ENCODE measurements around the gene GPR152. TPM values are rescaled to one million over a fixed set of nuclear protein-coding genes. Genes with fewer than 3 reads are reported as not detected.

The GPR152 gene, protein sequence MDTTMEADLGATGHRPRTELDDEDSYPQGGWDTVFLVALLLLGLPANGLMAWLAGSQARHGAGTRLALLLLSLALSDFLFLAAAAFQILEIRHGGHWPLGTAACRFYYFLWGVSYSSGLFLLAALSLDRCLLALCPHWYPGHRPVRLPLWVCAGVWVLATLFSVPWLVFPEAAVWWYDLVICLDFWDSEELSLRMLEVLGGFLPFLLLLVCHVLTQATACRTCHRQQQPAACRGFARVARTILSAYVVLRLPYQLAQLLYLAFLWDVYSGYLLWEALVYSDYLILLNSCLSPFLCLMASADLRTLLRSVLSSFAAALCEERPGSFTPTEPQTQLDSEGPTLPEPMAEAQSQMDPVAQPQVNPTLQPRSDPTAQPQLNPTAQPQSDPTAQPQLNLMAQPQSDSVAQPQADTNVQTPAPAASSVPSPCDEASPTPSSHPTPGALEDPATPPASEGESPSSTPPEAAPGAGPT
- not detected for polyA plus RNA-seq (ENCODE audit: insufficient read length in 10 of 10)
- long read RNA-seq, donor 1, result 0 reads
- long read RNA-seq, donor 2, result 0 reads
- long read RNA-seq, donor 3, result 0 reads
- long read RNA-seq, donor 4, partial matches to known transcripts, result 0 of 1 reads
- long read RNA-seq, donor 4, other reads (novel, unspliced or antisense), result 0 of 1 reads
- long read RNA-seq, donor 5, result 0 reads
- long read RNA-seq, donor 6, partial matches to known transcripts, result 0 of 1 reads
- long read RNA-seq, donor 6, other reads (novel, unspliced or antisense), result 0 of 1 reads
- long read RNA-seq, donor 7, result 0 reads
- long read RNA-seq, donor 8, result 0 reads
- long read RNA-seq, donor 9, result 0 reads

DNA sequence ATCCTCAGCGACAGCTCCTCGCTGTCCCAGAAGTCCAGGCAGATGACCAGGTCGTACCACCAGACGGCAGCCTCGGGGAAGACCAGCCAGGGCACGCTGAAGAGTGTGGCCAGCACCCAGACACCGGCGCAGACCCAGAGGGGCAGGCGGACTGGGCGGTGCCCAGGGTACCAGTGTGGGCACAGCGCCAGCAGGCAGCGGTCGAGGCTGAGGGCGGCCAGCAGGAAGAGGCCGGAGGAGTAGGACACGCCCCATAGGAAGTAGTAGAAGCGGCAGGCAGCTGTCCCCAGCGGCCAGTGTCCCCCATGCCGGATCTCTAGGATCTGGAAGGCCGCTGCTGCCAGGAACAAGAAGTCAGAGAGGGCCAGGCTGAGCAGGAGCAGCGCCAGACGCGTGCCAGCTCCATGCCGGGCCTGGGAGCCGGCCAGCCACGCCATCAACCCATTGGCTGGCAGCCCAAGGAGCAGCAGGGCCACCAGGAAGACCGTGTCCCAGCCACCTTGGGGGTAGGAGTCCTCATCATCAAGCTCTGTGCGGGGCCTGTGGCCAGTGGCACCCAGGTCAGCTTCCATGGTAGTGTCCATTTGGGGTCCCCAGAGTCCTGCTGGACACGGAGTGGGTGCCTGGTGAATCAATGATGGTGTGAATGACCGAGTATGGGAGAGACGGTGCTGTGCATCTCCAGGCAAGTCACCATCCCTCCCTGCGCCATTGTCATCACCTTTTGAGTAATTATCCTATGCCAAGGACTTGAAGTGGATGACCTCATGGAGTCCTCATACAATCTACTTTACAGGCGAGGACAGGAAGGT is at the start of gene GPR152:
GPR152 (minus strand) TSS at position 589 of the 812 bp plus-strand sequence; CDS start at position 584, 5 bp downstream.
- peak in 1 of 3 donors; percentile 19 for DNase-seq

DNA sequence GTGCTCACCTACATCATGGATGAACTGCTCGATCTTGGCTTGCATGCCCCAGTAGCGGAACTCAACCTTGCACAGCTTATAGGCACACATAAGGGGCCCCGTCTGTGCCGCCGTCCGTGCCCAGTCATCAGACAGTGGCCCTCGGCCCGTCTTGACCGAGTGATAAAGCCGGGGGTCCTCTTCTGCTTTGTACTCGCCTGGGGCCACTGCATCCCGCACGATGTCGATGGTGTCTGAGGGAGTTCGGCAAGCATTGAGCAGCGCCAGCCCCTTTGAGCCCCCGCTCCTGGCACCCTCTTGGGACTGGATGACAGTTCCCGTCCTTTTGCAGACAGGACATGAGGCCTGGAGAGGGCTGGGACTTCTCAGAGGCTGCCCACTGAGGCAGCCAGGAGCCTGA is 49.3 kb upstream of the GPR152 start:
- no peak for DNase-seq

DNA sequence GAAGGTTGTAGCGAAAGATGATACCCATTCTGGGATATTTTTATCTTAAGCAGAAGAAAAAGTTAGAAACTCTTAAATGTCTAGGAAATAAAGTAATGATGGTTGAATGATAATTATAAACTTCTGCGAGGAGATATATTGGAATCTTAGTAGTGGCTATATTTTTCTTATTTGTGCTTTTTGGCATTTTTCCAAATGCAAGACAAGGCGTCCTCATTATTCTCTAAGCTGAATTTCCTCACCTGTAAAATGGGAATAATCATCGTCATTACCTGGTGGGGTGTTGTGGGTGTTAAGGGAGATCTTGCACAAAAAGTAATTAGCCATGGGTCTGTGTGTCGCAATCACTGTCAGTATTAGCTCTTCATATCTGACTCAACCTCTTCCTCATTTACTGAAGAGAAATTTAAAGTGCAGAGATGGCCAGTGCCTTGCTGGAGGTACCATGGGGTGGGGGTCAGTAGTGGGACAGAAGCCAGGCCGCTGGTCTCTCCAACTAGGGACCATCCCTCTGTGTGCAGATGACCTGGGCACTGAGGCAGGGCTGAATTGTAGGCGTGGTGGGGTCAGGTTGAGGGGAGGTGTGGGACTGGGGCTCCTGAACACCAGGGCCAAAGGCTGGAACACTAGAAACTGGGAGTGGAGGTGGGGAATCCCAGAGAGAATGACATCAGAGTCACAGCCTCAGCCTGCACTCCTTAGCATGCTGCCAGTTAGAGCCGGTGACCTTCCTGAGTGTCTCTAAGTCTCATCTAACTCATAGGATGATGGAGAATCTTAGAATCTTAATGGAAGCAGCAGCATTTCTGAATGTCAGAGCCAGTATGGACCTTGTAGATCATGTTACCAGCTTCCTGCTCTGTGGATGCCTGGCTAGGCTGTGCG is 48.5 kb upstream of the GPR152 start:
- DNase-seq, result no peak

DNA sequence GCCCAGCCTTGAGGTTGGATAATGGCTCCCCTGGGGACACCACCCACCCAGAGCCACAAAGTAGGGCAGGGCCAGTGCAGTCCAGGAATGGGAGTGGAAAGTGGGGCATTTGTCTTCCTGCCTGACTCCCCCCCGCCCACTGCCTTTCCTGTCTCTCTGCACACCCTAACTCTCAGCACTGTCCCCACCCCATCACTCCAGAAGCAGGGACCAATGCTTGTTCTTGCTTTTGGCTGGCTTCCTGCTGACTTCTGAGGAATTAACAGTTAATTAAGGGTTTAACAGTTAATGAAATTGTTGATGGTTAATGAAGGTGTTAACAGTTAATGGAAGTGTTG is 47.9 kb upstream of the GPR152 start:
- DNase-seq, result no peak

DNA sequence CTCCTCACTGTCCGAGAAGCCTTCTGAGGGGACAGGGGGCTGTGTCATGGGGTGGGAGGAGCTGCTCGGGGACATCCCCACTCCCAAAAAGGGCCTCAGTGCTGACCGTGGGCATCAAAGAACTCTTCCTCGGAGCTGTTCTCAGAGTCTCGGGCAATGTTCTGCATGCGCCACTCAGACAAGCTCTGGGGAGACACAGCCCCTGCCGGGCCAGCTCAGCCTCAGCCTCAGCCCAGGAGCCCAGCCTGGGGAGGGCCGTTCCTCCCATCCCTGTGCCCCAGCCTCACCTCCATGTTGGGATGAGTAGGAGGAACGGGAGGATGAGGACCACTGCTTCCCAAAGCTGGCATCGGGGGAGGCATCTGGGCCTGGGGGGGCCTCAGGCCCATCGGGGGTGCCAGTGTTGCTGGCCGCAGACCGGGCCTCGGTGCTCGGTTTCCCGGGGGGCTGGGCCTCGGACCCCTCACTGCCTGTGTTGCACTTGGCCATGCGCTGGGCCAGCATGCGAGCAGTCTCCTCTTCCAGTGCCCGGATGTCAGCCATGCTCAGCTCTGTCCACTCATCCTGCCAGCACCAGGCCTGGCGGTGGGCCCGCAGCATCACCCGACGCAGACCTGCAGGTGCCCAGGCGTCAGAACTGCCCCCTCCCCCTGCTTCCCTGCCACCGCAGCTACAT is 47.4 kb upstream of the GPR152 start:
- DNase-seq, result no peak

DNA sequence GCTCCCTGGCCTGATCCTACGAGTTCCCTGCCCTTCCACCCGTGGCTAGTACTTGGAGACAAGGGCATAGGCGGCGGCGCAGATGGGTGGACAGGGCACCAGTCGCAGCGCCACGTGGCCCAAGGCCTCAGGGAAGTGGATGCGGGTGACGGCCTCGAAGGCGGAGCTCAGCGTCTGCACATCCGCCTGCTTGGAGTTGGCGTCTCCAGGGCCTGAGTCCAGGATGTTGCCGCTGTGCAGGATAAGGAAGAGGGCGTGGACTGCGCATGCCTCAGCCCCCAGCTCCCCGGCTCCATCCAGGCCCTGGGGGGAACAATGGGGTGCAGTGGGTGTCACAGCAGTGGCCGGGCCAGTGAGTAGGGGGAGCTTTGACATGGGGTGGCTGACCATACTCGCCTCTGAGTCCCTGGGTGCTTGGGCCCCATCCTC is 46.0 kb upstream of the GPR152 start:
- no peak for DNase-seq

DNA sequence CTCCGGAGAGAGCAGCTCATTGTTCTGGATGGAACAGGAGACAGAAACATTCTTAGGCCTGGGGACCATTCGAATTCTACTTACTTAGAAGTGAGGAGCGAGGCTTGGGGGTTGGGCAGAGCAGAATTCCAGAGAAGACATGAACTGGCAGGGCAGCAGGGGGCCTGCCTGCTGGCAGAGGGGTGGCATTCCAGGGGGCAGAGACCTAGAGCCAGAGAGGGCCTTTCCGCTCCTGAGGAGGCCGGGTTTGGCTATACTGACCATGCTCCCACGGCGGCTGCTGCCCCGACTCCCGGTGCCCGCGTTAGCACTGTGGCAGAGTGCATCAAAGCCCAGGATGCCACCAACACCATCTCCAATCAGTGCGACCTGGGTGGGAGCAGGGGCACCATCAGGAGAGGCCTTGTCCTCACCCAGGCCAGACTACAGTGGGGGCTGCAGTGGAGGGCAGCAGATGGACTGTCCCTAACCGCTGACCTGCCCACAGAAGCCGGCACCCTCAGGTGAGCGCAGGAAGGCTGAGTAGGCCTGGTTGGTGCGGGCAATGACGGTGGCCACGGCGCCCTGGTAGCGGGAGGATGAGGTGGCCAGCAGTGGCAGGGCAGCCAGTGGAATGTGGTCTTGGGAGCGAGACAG is 45.2 kb upstream of the GPR152 start:
- no peak for DNase-seq

DNA sequence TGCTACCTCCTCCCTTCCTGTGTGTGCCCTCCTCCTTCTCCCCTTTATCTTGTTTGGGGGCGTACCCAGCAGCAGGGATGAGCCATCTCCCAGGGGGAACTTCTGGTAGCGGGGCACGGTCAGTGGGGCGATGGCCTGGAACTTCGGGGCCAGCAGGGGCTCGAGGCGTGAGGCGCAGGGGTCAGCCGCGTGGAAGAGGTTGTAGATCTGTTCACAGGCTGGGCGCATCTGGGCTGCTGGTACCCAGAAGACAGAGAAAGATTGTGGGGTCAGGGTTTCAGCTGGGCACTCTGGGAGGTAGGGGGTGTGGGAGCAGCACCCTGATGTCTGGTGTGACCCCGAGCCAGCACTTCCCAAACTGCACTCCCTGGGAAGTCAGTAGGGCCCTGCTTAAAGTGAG is 43.6 kb upstream of the GPR152 start:
- no peak for DNase-seq

DNA sequence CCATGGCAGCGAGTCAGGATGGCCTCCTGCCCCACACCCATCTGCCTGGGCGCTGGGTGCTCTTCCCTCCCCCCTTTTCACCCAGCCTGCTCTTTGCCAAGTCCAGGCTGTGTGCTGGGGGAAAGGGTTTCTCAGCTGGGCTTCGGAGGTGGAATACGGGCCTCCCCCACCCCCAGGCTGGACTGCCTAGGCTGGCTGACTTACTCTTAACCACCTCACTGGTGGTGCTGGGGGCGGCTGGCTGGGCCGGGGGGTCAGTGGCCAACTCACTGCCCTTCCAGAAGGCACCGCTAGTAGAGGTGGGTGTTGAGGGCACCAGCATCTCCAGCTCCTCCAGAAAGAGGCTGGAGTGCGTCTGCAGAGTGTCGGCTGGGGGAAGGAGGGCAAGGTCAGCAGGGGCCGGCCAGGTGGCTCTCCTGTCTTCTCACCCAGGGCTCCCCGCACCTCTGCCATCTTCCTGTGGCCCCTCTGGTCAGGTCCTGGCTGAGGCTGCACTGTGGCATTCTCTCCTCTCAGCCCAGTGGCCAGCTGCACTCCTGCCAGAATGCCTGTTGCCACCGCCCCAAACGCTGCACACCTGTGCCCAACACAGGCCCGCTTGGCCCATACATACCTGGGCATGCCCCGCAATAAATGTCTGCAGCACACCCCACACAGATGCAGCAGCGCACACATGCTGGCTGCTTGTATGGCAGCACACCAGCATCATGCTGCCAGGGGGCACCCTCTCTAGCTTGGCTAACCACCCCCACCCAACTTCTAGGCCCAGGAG is 42.9 kb upstream of the GPR152 start:
- DNase-seq, result no peak

DNA sequence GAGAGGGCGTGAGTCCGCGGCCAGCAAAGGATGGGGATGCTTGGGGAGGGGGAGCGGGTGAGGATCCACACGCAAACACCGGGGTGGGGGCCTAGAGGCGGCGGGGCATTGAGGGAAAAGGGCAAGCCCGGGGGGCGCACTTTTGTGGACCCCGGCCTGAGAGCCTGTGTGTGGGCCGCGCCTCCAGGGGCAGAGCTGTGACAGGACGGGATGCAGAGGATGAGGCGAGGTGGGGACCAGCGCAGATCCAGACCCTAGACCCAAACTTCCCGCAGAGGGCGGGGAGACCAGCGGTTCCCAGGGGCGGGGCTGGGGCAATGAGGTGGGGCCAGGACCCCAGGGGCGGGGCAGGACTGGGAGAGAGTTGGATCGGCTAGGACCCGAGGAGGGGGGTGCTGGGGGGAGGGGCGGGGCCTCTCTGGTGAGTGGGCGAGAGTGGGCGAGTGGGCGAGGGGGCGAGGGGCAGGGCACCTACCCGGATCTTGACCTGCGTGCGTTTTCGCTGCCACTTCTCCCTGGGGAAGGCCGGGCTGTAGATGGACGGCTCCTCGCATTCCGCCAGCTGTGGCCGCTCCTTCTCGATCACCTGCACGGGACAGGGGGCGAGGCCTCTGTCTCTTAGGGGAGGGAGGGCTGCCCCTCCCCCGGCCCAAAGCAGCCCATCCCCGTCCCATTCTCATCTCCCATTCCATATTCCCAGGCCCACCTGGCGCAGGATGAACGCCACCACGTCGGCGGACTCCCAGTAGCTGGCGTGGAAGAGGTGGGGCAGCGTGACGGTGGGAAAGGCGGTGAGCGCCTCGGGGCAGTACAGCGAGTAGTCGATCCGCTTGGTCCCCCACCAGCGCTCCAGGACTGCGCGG is 42.1 kb upstream of the GPR152 start:
- DNase-seq, result no peak

DNA sequence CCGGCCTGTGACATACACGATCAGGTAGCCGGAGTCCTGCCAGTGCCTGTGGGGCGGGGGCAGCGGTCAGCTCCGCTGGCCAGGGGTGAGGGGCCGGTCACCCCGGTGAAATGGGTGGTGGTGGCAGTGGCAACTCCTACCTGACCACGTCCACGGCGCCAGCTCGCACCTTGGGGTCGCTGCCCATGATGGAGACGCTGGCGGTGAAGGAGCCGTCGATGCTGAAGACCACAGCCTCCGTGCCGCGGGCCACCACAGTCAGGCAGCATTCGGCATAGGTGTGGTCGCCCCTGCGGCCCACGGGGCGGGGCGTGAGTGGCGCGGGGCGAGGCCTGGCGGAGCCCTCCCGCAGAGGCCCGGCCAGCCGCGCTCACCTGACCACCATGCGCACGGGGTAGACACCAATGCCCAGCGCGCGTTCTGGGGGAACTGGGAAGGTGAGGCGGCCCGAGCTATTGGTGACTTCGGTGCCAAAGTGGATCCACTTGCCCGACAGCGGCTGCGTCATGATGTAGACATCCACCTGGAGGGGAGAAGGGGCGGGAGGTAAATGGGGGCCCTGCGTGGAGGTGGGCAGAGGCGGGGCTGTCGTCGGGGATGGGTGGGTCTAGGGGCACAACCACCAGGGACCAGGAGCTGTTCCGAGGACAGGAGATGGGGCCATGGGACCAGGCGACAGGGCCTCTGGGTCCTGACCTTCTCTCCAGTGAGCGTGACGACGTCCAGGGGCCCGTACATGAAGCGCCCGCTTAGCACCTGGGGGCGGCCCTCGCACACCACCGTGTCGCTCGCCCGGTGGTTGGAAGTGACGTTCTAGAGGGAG is 41.2 kb upstream of the GPR152 start:
- no peak for DNase-seq

DNA sequence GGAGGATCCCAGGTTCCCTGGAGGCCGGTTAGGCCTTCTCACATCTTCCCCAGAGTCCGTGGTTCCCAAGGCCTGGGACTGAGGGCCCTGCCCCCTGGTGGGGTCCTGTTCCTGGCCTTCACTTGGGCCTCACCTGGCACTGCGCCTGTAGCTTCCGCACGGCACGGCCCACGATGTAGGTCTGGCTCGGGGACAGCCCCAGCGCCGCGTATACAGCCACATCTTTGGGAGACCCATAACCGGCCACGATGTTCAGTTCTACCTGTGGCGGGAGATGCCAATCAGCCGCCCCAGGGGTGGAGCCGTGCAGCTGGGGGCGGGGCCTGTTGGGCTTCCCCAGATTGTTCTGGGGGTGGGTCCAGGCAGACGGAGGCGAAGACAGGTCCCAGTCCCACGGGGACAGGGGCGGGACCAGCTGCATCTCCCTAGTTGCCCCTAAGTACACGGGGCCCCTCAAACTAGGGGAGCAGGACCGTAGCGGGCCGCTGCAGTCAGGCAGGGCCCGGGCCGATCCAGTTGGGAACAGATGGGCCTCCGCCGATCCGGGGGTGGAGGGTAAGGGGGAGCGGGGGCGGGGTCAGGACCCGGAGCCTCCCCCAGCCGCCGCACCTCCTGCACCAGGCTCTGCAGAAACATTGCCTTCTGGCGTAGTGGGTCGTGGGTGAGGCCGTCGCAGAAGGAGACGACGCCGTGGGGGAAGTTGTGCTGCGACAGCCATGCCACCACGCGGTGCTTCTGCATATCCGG is 40.4 kb upstream of the GPR152 start:
- DNase-seq, result no peak

DNA sequence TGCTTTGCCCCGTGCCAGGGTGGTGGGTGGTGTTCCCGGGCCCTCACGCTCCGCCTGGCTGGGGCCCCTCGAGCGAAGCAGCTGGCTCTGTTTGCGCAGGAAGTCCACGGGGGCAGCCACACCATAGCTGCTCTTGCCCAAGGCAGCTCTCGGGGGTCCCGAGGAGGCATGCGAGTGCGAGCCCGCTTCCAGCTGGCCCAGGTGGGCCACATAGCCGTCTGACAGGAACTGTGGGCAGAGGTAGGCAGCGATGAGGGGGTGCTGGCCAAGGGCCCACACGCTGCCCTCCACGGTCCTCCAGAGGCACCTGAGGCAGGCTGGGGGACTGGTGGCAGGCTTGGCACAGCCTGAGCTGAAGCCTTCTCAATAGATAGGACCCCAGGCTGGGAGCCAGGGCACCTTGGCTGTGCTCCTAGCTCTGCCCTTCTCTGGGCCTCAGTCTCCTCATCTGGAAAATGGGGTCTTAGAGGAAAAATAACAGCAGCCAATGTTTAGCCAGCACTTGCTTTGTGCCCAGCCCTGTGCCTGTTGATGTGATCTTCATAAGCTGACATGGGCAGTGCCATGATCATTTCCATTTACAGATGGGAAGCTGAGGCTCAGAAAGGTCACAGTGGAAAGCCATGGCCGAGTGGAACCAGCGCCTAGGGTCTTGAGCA is 39.7 kb upstream of the GPR152 start:
- no peak for DNase-seq

DNA sequence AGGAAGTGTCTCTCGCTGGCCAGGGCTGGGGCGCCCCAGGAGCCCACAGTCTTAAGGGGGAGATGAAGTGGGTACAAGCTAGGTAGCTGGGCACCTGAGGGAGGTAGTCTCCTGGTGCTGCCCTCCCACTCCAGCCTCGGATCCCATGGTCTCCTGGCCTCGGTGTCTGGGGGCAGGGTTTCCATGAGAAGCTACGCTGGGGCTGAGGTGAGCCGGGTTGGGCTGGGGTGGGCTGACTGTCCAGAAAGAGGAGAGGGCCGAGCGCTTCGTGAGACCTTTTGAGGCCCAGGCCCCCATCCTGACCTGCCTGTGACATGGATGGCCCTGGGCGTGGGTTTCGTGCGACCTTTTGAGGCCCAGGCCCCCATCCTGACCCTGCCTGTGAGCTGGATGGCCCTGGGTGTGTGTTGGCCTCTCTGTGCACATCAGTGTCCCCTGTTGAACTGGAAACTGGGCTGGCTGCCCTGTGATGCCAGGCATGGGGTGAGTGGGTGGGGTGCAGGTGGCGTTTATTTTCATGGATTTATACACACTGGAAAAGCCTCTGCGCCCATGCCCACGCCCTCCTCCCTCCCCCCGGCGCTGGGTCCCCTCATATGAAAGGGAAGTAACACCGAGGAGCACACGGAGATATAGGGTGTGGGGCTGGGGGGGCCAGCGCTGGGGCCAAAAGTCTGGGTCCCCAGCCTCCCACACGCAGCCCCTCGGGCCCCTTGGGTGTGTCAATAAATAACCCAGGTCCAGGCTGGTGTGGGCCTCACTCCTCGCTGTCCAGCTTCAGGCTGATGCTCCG is 38.9 kb upstream of the GPR152 start:
- DNase-seq, result no peak

DNA sequence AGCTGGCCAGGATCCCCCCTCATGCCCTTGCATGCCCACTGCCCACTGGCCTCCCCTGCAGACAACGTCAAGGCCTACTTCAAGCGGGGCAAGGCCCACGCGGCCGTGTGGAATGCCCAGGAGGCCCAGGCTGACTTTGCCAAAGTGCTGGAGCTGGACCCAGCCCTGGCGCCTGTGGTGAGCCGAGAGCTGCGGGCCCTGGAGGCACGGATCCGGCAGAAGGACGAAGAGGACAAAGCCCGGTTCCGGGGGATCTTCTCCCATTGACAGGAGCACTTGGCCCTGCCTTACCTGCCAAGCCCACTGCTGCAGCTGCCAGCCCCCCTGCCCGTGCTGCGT is 38.2 kb upstream of the GPR152 start:
- no peak for DNase-seq

Data from muscle of back (tissue), 13 donors.